Activated CD8-positive, alpha-beta memory T cell treated with anti-CD3 and anti-CD28 coated beads for 24 hours (primary cell): Measurements from ENCODE around the gene TMPRSS6.

Experiments
- DNase-seq: peaks from one replicate; pipeline ENCODE4 v3.0.0-alpha.2; 2020

The TMPRSS6 gene

GRCh38 chr22:37048133-37048532 is 61.4 kb downstream of the TMPRSS6 start:
- DNase-seq = no peak

DNA sequence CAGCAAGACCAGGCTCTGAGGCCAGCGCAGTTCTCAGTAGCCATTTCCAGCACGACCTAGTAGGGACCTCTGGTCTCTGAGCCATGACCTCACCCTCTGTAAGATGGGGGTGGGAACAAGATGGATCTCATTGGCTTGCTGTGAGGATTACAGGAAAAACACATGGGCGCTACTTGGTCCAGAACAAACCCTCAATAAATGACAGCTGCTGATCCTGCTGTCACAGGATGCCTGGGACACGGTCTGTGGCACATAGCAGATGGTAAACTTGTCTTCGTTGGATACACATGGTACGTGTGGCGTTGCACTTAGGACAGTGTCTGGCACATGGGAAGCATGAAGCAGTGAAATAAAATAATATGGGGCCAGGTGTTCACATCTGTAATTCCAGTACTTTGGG is 62.5 kb downstream of the TMPRSS6 start:
- no peak for DNase-seq

- no peak for DNase-seq
These were observed 62.9 kb downstream of the TMPRSS6 start for GRCh38 chr22:37046589-37046988.

- DNase-seq = no peak
These were observed 63.6 kb downstream of the TMPRSS6 start for GRCh38 chr22:37045958-37046357.

GRCh38 chr22:37044634-37045625 is 64.6 kb downstream of the TMPRSS6 start:
- DNase-seq = no peak

DNA sequence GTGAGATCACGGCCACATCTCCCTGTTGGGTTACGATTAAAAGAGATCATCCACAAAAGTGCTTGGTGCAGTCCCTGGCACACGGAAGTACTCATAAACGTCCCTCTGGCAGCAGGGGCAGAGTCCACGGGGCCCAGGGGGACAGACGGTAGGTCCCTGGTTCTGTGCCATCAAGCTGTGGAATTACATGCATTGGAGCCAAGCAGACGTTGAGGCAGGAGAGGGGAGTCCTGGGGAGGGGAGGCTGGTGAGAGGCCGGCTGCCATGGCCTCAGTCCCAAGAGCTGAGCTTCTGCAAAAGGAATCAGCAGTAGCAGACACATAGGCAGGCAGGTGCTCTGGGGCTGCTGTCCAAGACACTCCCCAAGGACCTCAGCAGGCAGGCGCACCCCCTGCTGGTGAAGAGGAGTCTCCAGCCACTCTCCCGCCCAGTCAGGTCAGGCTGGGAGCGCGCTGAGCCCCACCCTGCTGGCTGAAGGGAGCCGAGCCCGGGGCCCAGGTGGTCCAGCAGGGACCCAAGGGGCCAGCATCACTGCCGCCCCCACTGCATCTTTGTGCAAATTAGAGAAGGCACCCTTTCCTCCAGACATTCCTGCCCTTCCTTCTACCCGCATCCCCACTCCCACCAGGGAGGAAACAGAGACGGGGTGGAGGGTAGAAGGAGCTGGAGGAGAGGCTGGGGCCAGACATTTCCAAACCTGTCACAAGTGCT is 65.5 kb downstream of the TMPRSS6 start:
- DNase-seq = peak; percentile 73

GRCh38 chr22:37043209-37043827 is 66.2 kb downstream of the TMPRSS6 start:
- DNase-seq = no peak

GRCh38 chr22:37039466-37039865 is 70.0 kb downstream of the TMPRSS6 start:
- DNase-seq = no peak

DNA sequence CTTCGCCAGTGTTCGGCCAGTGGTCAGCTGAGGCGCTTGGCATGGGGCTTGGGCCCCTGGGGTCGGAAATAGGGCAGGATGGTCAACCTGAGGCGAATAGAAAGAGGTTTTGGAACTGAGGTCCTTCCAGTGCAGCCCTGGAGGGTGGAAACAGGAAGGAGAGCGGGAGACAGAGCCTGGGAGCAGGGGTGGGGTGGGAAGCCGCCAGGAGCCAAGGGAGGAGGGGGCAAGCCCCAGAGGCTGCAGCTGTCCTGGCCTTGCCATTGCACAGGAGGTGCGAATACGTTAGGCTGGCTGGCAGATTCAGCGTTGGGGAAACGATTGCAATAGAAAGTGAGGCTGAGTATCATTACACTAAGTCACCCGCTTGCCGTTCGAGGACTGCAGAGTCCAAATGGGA is 71.8 kb downstream of the TMPRSS6 start:
- DNase-seq = no peak

GRCh38 chr22:37036655-37037377 is 72.7 kb downstream of the TMPRSS6 start:
- DNase-seq = no peak

- no peak for DNase-seq
These were observed 75.7 kb downstream of the TMPRSS6 start for GRCh38 chr22:37033605-37034430.

GRCh38 chr22:37032535-37033460 is 76.7 kb downstream of the TMPRSS6 start:
- no peak for DNase-seq

GRCh38 chr22:37032134-37032534 is 77.4 kb downstream of the TMPRSS6 start:
- DNase-seq = no peak

DNA sequence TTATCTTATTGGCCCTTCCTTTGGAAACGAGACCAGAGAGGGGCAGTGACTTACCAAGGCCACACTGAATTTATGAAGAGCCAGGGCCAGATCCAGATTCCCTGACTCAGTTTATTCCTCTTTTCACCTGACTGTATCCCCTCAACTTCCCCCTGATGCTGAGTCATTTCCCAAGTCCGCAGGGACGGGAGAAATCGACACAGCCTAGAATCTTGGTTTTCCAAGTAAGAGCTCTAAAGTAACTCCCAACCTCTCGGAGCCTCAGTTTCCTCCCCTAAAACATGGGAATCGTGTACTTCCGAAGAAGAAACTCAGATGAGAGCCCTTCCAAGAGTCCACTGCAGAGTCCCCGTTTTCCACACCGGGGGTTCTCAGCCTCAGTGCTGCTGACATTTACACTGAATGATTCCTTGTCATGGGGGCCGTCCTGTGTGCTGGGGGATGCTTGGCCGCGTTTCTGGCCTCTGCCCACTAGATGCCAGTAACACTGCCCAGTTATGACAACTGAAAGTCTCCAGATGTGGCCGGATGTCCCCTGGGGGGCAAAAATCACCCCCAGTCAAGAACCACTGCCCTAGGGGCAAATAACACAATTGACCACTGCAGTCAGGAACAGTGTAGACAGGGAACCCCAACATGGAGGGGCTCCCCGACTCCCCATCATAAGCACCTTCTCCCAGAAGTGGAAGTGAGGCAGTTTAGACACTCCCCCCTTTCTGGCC is 78.8 kb downstream of the TMPRSS6 start:
- DNase-seq = no peak

- DNase-seq = no peak
These were observed 80.5 kb downstream of the TMPRSS6 start for GRCh38 chr22:37028692-37029674.

- DNase-seq = no peak
These were observed 82.0 kb downstream of the TMPRSS6 start for GRCh38 chr22:37027556-37027955.

GRCh38 chr22:37026325-37026724 is 83.2 kb downstream of the TMPRSS6 start:
- DNase-seq = no peak

DNA sequence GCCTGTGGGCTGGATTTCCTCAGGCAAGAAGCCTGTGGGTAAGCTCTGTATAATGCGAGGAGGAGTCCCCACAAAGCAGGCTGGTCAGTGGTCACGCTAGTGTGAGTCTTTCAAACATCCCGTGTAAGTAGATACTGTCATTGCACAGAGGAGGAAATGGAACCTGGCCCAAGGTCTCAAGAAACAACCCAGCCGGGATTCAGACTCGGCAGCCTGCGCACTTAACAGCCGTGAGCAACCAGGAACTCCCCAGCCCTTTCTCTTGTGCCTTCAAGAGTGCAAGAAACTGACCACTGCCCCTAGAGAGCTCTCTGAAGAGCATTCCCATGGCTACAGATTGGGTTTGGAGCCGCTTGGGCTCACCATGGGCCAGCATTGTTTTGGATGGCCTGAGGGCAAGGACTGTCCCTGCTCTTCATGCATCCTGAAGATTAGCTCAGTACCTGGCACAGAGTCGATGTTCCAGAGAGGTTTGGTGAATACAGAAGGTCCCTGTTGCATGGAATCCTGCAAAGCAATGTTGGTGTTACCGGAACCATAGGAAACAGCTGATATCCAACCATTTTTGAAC is 83.9 kb downstream of the TMPRSS6 start:
- DNase-seq = no peak
